Measurements from ENCODE around the gene ELFN2.
A peak's percentile ranks its signal among the peaks of the same experiment; 100 is the strongest.

ELFN2 gene

GRCh38 chr22:37354670-37355069, 72.6 kb downstream of the ELFN2 start:
- DNase-seq, result no peak

- no peak for DNase-seq
Measured at GRCh38 chr22:37354261-37354660, 73.0 kb downstream of the ELFN2 start.

GRCh38 chr22:37353839-37354238, 73.4 kb downstream of the ELFN2 start:
- no peak for DNase-seq

- DNase-seq, result no peak
Measured at GRCh38 chr22:37352481-37352880, 74.8 kb downstream of the ELFN2 start.

GRCh38 chr22:37351232-37351631, 76.0 kb downstream of the ELFN2 start:
- no peak for DNase-seq

- no peak for DNase-seq
Measured at GRCh38 chr22:37349043-37349814, 78.0 kb downstream of the ELFN2 start.

- DNase-seq, result no peak
Measured at GRCh38 chr22:37346505-37346895, 80.8 kb downstream of the ELFN2 start.

GRCh38 chr22:37345863-37346504, 81.3 kb downstream of the ELFN2 start:
- DNase-seq, result peak; percentile 68

GRCh38 chr22:37344735-37345449, 82.4 kb downstream of the ELFN2 start:
- DNase-seq, result no peak

- no peak for DNase-seq
Measured at GRCh38 chr22:37343863-37344734, 83.2 kb downstream of the ELFN2 start.

GRCh38 chr22:37343348-37343747, 83.9 kb downstream of the ELFN2 start:
- DNase-seq, result no peak

GRCh38 chr22:37342065-37342464, 85.2 kb downstream of the ELFN2 start:
- DNase-seq, result no peak

- DNase-seq, result no peak
Measured at GRCh38 chr22:37340331-37341262, 86.7 kb downstream of the ELFN2 start.

GRCh38 chr22:37338539-37339246, 88.6 kb downstream of the ELFN2 start:
- no peak for DNase-seq

GRCh38 chr22:37337204-37337943, 89.9 kb downstream of the ELFN2 start:
- no peak for DNase-seq

- DNase-seq, result no peak
Measured at GRCh38 chr22:37336579-37336978, 90.7 kb downstream of the ELFN2 start.

GRCh38 chr22:37335806-37336199, 91.5 kb downstream of the ELFN2 start:
- no peak for DNase-seq

GRCh38 chr22:37334859-37335805, 92.1 kb downstream of the ELFN2 start:
- DNase-seq, result no peak

GRCh38 chr22:37334461-37334858, 92.8 kb downstream of the ELFN2 start:
- DNase-seq, result no peak

Data from right forelimb (tissue), 1 donor.